ENCODE results near the gene FAM193B. TPM values are rescaled to one million over a fixed set of nuclear protein-coding genes. Genes with fewer than 3 reads are reported as not detected.
"Not testable (repeated sequence)": the region's sequence is repeated elsewhere in the genome, so short reads cannot be mapped to it uniquely, and the experiment has no call there.

Gene FAM193B
- total RNA-seq, 3 donors from 2014 or later (not counting 1 experiment from before 2014, with no cell fraction given) = 203 to 235 (median 216) TPM

- no peaks in the 10 kb centered on the region for H3K27me3 Mint-ChIP-seq (ENCODE audit: low read depth in 2 of 2)
- no peaks in the 10 kb centered on the region for H3K36me3 Mint-ChIP-seq
These were observed 16.7 kb downstream of the FAM193B start for GRCh38 chr5:177537389-177538361.

DNA sequence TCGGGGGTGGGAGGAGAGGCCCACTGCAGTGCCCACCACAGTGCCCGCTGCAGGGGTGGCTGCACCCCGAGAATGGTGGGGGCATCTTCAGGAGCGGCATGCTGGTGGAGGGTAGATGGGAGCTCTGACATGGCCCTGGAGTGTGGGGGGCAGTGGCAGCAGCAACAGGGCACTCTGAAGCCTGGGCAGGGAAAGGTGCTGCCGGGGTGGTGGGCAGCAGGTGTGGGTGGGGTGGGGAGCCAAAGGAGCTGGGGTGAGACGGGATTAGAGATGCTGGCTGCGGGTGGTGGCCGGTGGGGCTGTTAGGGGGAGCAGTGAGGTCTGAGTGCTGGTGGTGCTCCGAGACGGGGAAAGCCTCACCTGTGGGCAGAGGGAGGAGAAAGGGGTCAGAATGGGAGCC lies 18.0 kb downstream of the FAM193B start:
- peaks cover 10 to 19% of the 10 kb centered on the region in 2 donors for H3K4me1 Mint-ChIP-seq
- TF ChIP-seq CTCF (IDR thresholded peaks at IDR 0.05) = no peak
- no peaks in the 10 kb centered on the region for H3K27me3 ChIP-seq (ENCODE audit: control insufficient read depth, insufficient read depth, low read length)
- no peak for DNase-seq
- no peak overlapping the region for H3K4me3 ChIP-seq (ENCODE audit: low read length)
- no peaks in the 10 kb centered on the region for H3K4me1 ChIP-seq (ENCODE audit: control insufficient read depth, insufficient read depth, low read length)
- no peaks in the 10 kb centered on the region for H3K27me3 Mint-ChIP-seq (ENCODE audit: low read depth in 2 of 2)
- H3K9me3 ChIP-seq (ENCODE audit: control insufficient read depth, insufficient read depth, low read length) = no peaks in the 10 kb centered on the region
- H3K4me3 Mint-ChIP-seq = no peak overlapping the region
- H3K27ac Mint-ChIP-seq = no peak overlapping the region
- no peak for ATAC-seq
- 96% methylated on average over 10 of the region's 10 CpGs for WGBS (ENCODE audit: insufficient coverage)
- H3K9me3 Mint-ChIP-seq = no peaks in the 10 kb centered on the region
- no peak overlapping the region for H3K27ac ChIP-seq (ENCODE audit: low read length)
- H3K36me3 Mint-ChIP-seq = no peaks in the 10 kb centered on the region
- intact Hi-C loops (cut with micrococcal nuclease) = no loop called here
- peaks cover 52% of the 10 kb centered on the region for H3K36me3 ChIP-seq (ENCODE audit: control insufficient read depth, insufficient read depth, low read length)

More at GRCh38 chr5:177537389-177538361, 16.7 kb downstream of the FAM193B start:
- H3K36me3 ChIP-seq (ENCODE audit: control insufficient read depth, insufficient read depth, low read length) = peaks cover 42% of the 10 kb centered on the region
- H3K9me3 ChIP-seq (ENCODE audit: control insufficient read depth, insufficient read depth, low read length) = no peaks in the 10 kb centered on the region
- H3K4me3 ChIP-seq (ENCODE audit: low read length) = no peak overlapping the region
- 90% methylated on average over 15 of the region's 15 CpGs for WGBS (ENCODE audit: insufficient coverage)
- H3K4me1 ChIP-seq (ENCODE audit: control insufficient read depth, insufficient read depth, low read length) = no peaks in the 10 kb centered on the region
- H3K27ac ChIP-seq (ENCODE audit: low read length) = no peak overlapping the region
- no peak for ATAC-seq
- H3K4me1 Mint-ChIP-seq = peaks cover 12 to 18% of the 10 kb centered on the region in 2 donors
- peak overlapping the region in 1 of 2 donors; percentile 50 for H3K27ac Mint-ChIP-seq
- intact Hi-C loops (cut with micrococcal nuclease) = no loop called here
- no peaks in the 10 kb centered on the region for H3K27me3 ChIP-seq (ENCODE audit: control insufficient read depth, insufficient read depth, low read length)
- H3K9me3 Mint-ChIP-seq = no peaks in the 10 kb centered on the region
- no peak for TF ChIP-seq CTCF (IDR thresholded peaks at IDR 0.05)
- no peak for DNase-seq
- no peak overlapping the region for H3K4me3 Mint-ChIP-seq

DNA sequence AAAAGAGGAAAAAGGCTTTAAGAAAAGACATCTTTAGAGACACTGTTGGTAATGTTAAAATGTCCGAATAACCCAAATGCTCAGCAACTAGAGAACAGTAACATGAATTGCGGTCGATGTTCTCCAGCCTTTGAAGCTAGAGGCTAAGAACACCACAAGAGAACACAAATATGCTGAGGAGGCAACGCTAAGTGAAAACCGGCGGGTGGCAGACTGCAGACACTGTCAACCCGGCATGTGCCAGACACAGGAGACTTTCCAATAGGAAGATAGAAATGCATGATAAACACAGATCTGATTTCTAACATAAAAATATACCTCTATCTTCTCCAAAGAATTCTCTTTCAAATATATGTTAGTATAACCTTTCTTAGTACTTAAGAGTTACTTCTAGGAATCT lies 19.2 kb downstream of the FAM193B start:
- Histone ChIP-seq H3K4me1 (ENCODE audit: control insufficient read depth, insufficient read depth, low read length) (no peaks in the 10 kb centered on the region), H3K36me3 (ENCODE audit: control insufficient read depth, insufficient read depth, low read length) (peaks cover 59% of the 10 kb centered on the region), H3K4me3 (ENCODE audit: low read length) (no peak overlapping the region), H3K27ac (ENCODE audit: low read length) (no peak overlapping the region), H3K9me3 (ENCODE audit: control insufficient read depth, insufficient read depth, low read length) (no peaks in the 10 kb centered on the region), H3K27me3 (ENCODE audit: control insufficient read depth, insufficient read depth, low read length) (no peaks in the 10 kb centered on the region)
- no peak for TF ChIP-seq CTCF (IDR thresholded peaks at IDR 0.05)
- H3K4me3 Mint-ChIP-seq = no peak overlapping the region
- peaks cover 14 to 15% of the 10 kb centered on the region in 2 donors for H3K4me1 Mint-ChIP-seq
- ATAC-seq (no peak), DNase-seq (no peak)
- WGBS (ENCODE audit: insufficient coverage) = 98% methylated on average over 7 of the region's 7 CpGs
- no peaks in the 10 kb centered on the region for H3K27me3 Mint-ChIP-seq (ENCODE audit: low read depth in 2 of 2)
- intact Hi-C loops (cut with micrococcal nuclease) = no loop called here
- no peaks in the 10 kb centered on the region for H3K9me3 Mint-ChIP-seq
- no peak overlapping the region for H3K27ac Mint-ChIP-seq
- no peaks in the 10 kb centered on the region for H3K36me3 Mint-ChIP-seq

- H3K27ac ChIP-seq (ENCODE audit: low read length); H3K4me1 ChIP-seq (ENCODE audit: control insufficient read depth, insufficient read depth, low read length); H3K4me3 Mint-ChIP-seq; H3K27me3 Mint-ChIP-seq (ENCODE audit: low read depth in 2 of 2); DNase-seq; ATAC-seq; H3K9me3 Mint-ChIP-seq; intact Hi-C loops (cut with micrococcal nuclease); H3K4me3 ChIP-seq (ENCODE audit: low read length); H3K9me3 ChIP-seq (ENCODE audit: control insufficient read depth, insufficient read depth, low read length); H3K36me3 Mint-ChIP-seq; H3K27ac Mint-ChIP-seq; H3K27me3 ChIP-seq (ENCODE audit: control insufficient read depth, insufficient read depth, low read length): not testable (repeated sequence)
- WGBS (ENCODE audit: insufficient coverage) = over 99% methylated on average over 7 of the region's 7 CpGs
- H3K36me3 ChIP-seq (ENCODE audit: control insufficient read depth, insufficient read depth, low read length) = peaks cover 66% of the 10 kb centered on the region
- H3K4me1 Mint-ChIP-seq = peaks cover 14 to 15% of the 10 kb centered on the region in 2 donors
These were observed 19.9 kb downstream of the FAM193B start for GRCh38 chr5:177534433-177534832.

All from natural killer cell (primary cell).